Peyer's patch (tissue), 4 donors: ENCODE measurements around the gene FTO.

Experiments used
- POLR2A ChIP-seq, 2 donors: fragments of 450-650 bp; IDR thresholded peaks; one replicate each; pipeline ENCODE4 v1.5.1; 2017; ENCODE audit warnings: antibody characterized with exemption in 2 of 2, mild to moderate bottlenecking in 2 of 2, moderate library complexity in 2 of 2
- TF ChIP-seq, protein P1 (sequence below), 6 experiments: fragments of 450-650 bp in 4 of 6; fragments of 200-600 bp in 2 of 6; sonication (generic) in 1 of 6; IDR thresholded peaks; one replicate each; pipeline ENCODE4 v1.5.1; 2017 to 2019; ENCODE audit warnings: antibody characterized with exemption in 6 of 6, mild to moderate bottlenecking in 3 of 6, moderate library complexity in 1 of 6

GRCh38 chr16:53895433-53895832 lies 191.5 kb downstream of the FTO start:
- TF ChIP-seq, protein P1, sequence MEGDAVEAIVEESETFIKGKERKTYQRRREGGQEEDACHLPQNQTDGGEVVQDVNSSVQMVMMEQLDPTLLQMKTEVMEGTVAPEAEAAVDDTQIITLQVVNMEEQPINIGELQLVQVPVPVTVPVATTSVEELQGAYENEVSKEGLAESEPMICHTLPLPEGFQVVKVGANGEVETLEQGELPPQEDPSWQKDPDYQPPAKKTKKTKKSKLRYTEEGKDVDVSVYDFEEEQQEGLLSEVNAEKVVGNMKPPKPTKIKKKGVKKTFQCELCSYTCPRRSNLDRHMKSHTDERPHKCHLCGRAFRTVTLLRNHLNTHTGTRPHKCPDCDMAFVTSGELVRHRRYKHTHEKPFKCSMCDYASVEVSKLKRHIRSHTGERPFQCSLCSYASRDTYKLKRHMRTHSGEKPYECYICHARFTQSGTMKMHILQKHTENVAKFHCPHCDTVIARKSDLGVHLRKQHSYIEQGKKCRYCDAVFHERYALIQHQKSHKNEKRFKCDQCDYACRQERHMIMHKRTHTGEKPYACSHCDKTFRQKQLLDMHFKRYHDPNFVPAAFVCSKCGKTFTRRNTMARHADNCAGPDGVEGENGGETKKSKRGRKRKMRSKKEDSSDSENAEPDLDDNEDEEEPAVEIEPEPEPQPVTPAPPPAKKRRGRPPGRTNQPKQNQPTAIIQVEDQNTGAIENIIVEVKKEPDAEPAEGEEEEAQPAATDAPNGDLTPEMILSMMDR (IDR thresholded peaks at IDR 0.05): no peak
- no peak for TF ChIP-seq POLR2A (IDR thresholded peaks at IDR 0.05)
